Effector CD4-positive, alpha-beta T cell (primary cell): Measurements from ENCODE around the gene ZNF827.
"Not testable (repeated sequence)": the region's sequence is repeated elsewhere in the genome, so short reads cannot be mapped to it uniquely, and the experiment has no call there.

ENCODE experiments used
- DNase-seq: peaks from one replicate; pipeline ENCODE4 v3.0.0-alpha.2; 2020

The ZNF827 gene

GRCh38 chr4:145861336-145862318 is 77.0 kb downstream of the ZNF827 start:
- DNase-seq: no peak

- DNase-seq: no peak
Measured at GRCh38 chr4:145860897-145861296, 77.7 kb downstream of the ZNF827 start.

GRCh38 chr4:145860446-145860845 is 78.2 kb downstream of the ZNF827 start:
- no peak for DNase-seq

GRCh38 chr4:145859926-145860325 is 78.7 kb downstream of the ZNF827 start:
- DNase-seq: no peak

GRCh38 chr4:145859426-145859825 is 79.2 kb downstream of the ZNF827 start:
- no peak for DNase-seq

- DNase-seq: no peak
Measured at GRCh38 chr4:145852256-145852839, 86.3 kb downstream of the ZNF827 start.

- DNase-seq: no peak
Measured at GRCh38 chr4:145851511-145852201, 87.0 kb downstream of the ZNF827 start.

- DNase-seq: no peak
Measured at GRCh38 chr4:145847764-145848163, 90.9 kb downstream of the ZNF827 start.

- DNase-seq: no peak
Measured at GRCh38 chr4:145845118-145845517, 93.5 kb downstream of the ZNF827 start.

- DNase-seq: no peak
Measured at GRCh38 chr4:145843639-145844038, 95.0 kb downstream of the ZNF827 start.

- DNase-seq: no peak
Measured at GRCh38 chr4:145843148-145843547, 95.5 kb downstream of the ZNF827 start.

GRCh38 chr4:145842224-145842887 is 96.3 kb downstream of the ZNF827 start:
- no peak for DNase-seq

- DNase-seq: no peak
Measured at GRCh38 chr4:145840801-145841200, 97.8 kb downstream of the ZNF827 start.

- DNase-seq: no peak
Measured at GRCh38 chr4:145840162-145840768, 98.4 kb downstream of the ZNF827 start.

- no peak for DNase-seq
Measured at GRCh38 chr4:145839151-145839550, 99.5 kb downstream of the ZNF827 start.

GRCh38 chr4:145832384-145832783 is 106.2 kb downstream of the ZNF827 start:
- DNase-seq: not testable (repeated sequence)

- DNase-seq: no peak
Measured at GRCh38 chr4:145830699-145831098, 107.9 kb downstream of the ZNF827 start.

- no peak for DNase-seq
Measured at GRCh38 chr4:145829629-145830395, 108.8 kb downstream of the ZNF827 start.

GRCh38 chr4:145828802-145829485 is 109.7 kb downstream of the ZNF827 start:
- DNase-seq: no peak

- DNase-seq: no peak
Measured at GRCh38 chr4:145827885-145828284, 110.7 kb downstream of the ZNF827 start.

GRCh38 chr4:145825255-145825654 is 113.4 kb downstream of the ZNF827 start:
- no peak for DNase-seq
